IPS-18a (cell line): ENCODE results near the gene LRRTM2.
A peak's percentile ranks its signal among the peaks of the same experiment; 100 is the strongest.

ENCODE experiments used
- H3K27ac ChIP-seq: one replicate; pipeline ENCODE4 v1.5.1; 2013; ENCODE audit warnings: low read length
- H3K27me3 ChIP-seq: one replicate; pipeline ENCODE4 v1.6.1; 2013; ENCODE audit warnings: mild to moderate bottlenecking, low read length; ENCODE audit not compliant: control insufficient read depth, insufficient read depth
- H3K36me3 ChIP-seq: one replicate; pipeline ENCODE4 v1.6.1; 2013; ENCODE audit warnings: low read depth, low read length; ENCODE audit not compliant: control insufficient read depth
- H3K4me1 ChIP-seq: one replicate; pipeline ENCODE4 v1.6.1; 2013; ENCODE audit warnings: low read depth, low read length; ENCODE audit not compliant: control insufficient read depth
- H3K4me3 ChIP-seq: one replicate; pipeline ENCODE4 v1.5.1; 2013; ENCODE audit warnings: low read length
- H3K9ac ChIP-seq: one replicate; pipeline ENCODE4 v1.6.1; 2013; ENCODE audit warnings: mild to moderate bottlenecking, low read length, moderate library complexity
- H3K9me3 ChIP-seq: one replicate; pipeline ENCODE4 v1.6.1; 2013; ENCODE audit warnings: low read depth, low read length; ENCODE audit not compliant: control insufficient read depth

LRRTM2 gene

GRCh38 chr5:138905541-138905940, 30.4 kb upstream of the LRRTM2 start:
- Histone ChIP-seq H3K27me3 (no peaks in the 10 kb centered on the region), H3K4me3 (no peak overlapping the region), H3K9ac (no peak overlapping the region), H3K4me1 (no peaks in the 10 kb centered on the region), H3K9me3 (no peaks in the 10 kb centered on the region), H3K27ac (no peak overlapping the region), H3K36me3 (peaks cover 31% of the 10 kb centered on the region)

GRCh38 chr5:138903130-138903775, 28.1 kb upstream of the LRRTM2 start:
- H3K27me3 ChIP-seq = no peaks in the 10 kb centered on the region
- no peak overlapping the region for H3K27ac ChIP-seq
- H3K9ac ChIP-seq = no peak overlapping the region
- no peak overlapping the region for H3K4me3 ChIP-seq
- no peaks in the 10 kb centered on the region for H3K4me1 ChIP-seq
- H3K36me3 ChIP-seq = peaks cover 35% of the 10 kb centered on the region
- no peaks in the 10 kb centered on the region for H3K9me3 ChIP-seq

- H3K9me3 ChIP-seq = no peaks in the 10 kb centered on the region
- no peak overlapping the region for H3K27ac ChIP-seq
- no peaks in the 10 kb centered on the region for H3K4me1 ChIP-seq
- no peak overlapping the region for H3K4me3 ChIP-seq
- H3K36me3 ChIP-seq = peaks cover 35% of the 10 kb centered on the region
- no peaks in the 10 kb centered on the region for H3K27me3 ChIP-seq
- H3K9ac ChIP-seq = no peak overlapping the region
Measured at GRCh38 chr5:138901716-138902115, 26.6 kb upstream of the LRRTM2 start.

GRCh38 chr5:138900281-138900965, 25.3 kb upstream of the LRRTM2 start:
- Histone ChIP-seq H3K9me3 (no peaks in the 10 kb centered on the region), H3K4me3 (no peak overlapping the region), H3K4me1 (no peaks in the 10 kb centered on the region), H3K9ac (no peak overlapping the region), H3K36me3 (peaks cover 28% of the 10 kb centered on the region), H3K27me3 (no peaks in the 10 kb centered on the region), H3K27ac (no peak overlapping the region)

- no peaks in the 10 kb centered on the region for H3K4me1 ChIP-seq
- H3K9me3 ChIP-seq = no peaks in the 10 kb centered on the region
- no peak overlapping the region for H3K9ac ChIP-seq
- no peak overlapping the region for H3K4me3 ChIP-seq
- no peaks in the 10 kb centered on the region for H3K27me3 ChIP-seq
- no peak overlapping the region for H3K27ac ChIP-seq
- H3K36me3 ChIP-seq = peaks cover 16% of the 10 kb centered on the region
Measured at GRCh38 chr5:138898742-138899141, 23.6 kb upstream of the LRRTM2 start.

- Histone ChIP-seq H3K4me3 (no peak overlapping the region), H3K27me3 (no peaks in the 10 kb centered on the region), H3K9ac (no peak overlapping the region), H3K27ac (no peak overlapping the region), H3K4me1 (no peaks in the 10 kb centered on the region), H3K9me3 (no peaks in the 10 kb centered on the region), H3K36me3 (peaks cover 13% of the 10 kb centered on the region)
Measured at GRCh38 chr5:138898299-138898698, 23.2 kb upstream of the LRRTM2 start.

GRCh38 chr5:138895918-138896317, 20.8 kb upstream of the LRRTM2 start:
- Histone ChIP-seq H3K4me1 (no peaks in the 10 kb centered on the region), H3K27me3 (no peaks in the 10 kb centered on the region), H3K36me3 (peaks cover 11% of the 10 kb centered on the region), H3K9me3 (no peaks in the 10 kb centered on the region), H3K4me3 (no peak overlapping the region), H3K9ac (no peak overlapping the region), H3K27ac (no peak overlapping the region)

- no peak overlapping the region for H3K4me3 ChIP-seq
- H3K27ac ChIP-seq = no peak overlapping the region
- H3K27me3 ChIP-seq = no peaks in the 10 kb centered on the region
- H3K4me1 ChIP-seq = no peaks in the 10 kb centered on the region
- peaks cover 42% of the 10 kb centered on the region for H3K36me3 ChIP-seq
- peaks cover 15% of the 10 kb centered on the region for H3K9me3 ChIP-seq
- no peak overlapping the region for H3K9ac ChIP-seq
Measured at GRCh38 chr5:138890644-138891043, 15.5 kb upstream of the LRRTM2 start.

GRCh38 chr5:138889994-138890393, 14.9 kb upstream of the LRRTM2 start:
- peaks cover 42% of the 10 kb centered on the region for H3K36me3 ChIP-seq
- H3K27ac ChIP-seq = no peak overlapping the region
- no peaks in the 10 kb centered on the region for H3K27me3 ChIP-seq
- H3K9me3 ChIP-seq = peaks cover 15% of the 10 kb centered on the region
- no peak overlapping the region for H3K4me3 ChIP-seq
- H3K4me1 ChIP-seq = peaks cover 6% of the 10 kb centered on the region
- H3K9ac ChIP-seq = no peak overlapping the region

GRCh38 chr5:138884554-138884953, 9.4 kb upstream of the LRRTM2 start:
- no peaks in the 10 kb centered on the region for H3K27me3 ChIP-seq
- peak overlapping the region; percentile 14 for H3K27ac ChIP-seq
- H3K9me3 ChIP-seq = peaks cover 5% of the 10 kb centered on the region
- peaks cover 26% of the 10 kb centered on the region for H3K36me3 ChIP-seq
- peak overlapping the region; percentile 50 for H3K4me3 ChIP-seq
- no peak overlapping the region for H3K9ac ChIP-seq
- H3K4me1 ChIP-seq = peaks cover 28% of the 10 kb centered on the region

GRCh38 chr5:138884094-138884493, 9.0 kb upstream of the LRRTM2 start:
- peaks cover 21% of the 10 kb centered on the region for H3K36me3 ChIP-seq
- no peaks in the 10 kb centered on the region for H3K27me3 ChIP-seq
- H3K27ac ChIP-seq = peak overlapping the region; percentile 33
- peak overlapping the region; percentile 17 for H3K9ac ChIP-seq
- H3K9me3 ChIP-seq = peaks cover 3% of the 10 kb centered on the region
- peaks cover 28% of the 10 kb centered on the region for H3K4me1 ChIP-seq
- H3K4me3 ChIP-seq = peak overlapping the region; percentile 50

- Histone ChIP-seq H3K27ac (peak overlapping the region; percentile 33), H3K36me3 (peaks cover 16% of the 10 kb centered on the region), H3K9me3 (no peaks in the 10 kb centered on the region), H3K27me3 (no peaks in the 10 kb centered on the region), H3K4me1 (peaks cover 32% of the 10 kb centered on the region), H3K9ac (peak overlapping the region; percentile 17), H3K4me3 (peak overlapping the region; percentile 50)
Measured at GRCh38 chr5:138883211-138883610, 8.1 kb upstream of the LRRTM2 start.
